HG02623 (cell line): ENCODE results near the gene GSDME.
A peak's percentile ranks its signal among the peaks of the same experiment; 100 is the strongest.

ENCODE experiments used
- ATAC-seq: cut with Tn5 transposase; IDR thresholded peaks from one replicate; pipeline ENCODE4 v1.9.1; 2021; ENCODE audit warnings: moderate library complexity; ENCODE audit not compliant: unreplicated experiment

Gene GSDME

GRCh38 chr7:24659505-24659904 lies 97.8 kb downstream of the GSDME start:
- peak; percentile 61 for ATAC-seq

- no peak for ATAC-seq
These were observed 99.3 kb downstream of the GSDME start for GRCh38 chr7:24657980-24658379.

- ATAC-seq = no peak
These were observed 100.7 kb downstream of the GSDME start for GRCh38 chr7:24656608-24657007.

GRCh38 chr7:24654305-24654704 lies 103.0 kb downstream of the GSDME start:
- ATAC-seq = no peak

- ATAC-seq = no peak
These were observed 103.8 kb downstream of the GSDME start for GRCh38 chr7:24653316-24654085.

- no peak for ATAC-seq
These were observed 104.9 kb downstream of the GSDME start for GRCh38 chr7:24652251-24652939.
